Renal pelvis (tissue), 4 donors: Measurements from ENCODE around the gene SCAF1. TPM values are rescaled to one million over a fixed set of nuclear protein-coding genes. Genes with fewer than 3 reads are reported as not detected.

ENCODE experiments used
- DNase-seq: peaks from one replicate; pipeline ENCODE4 v3.0.0-alpha.2; 2013
- polyA plus RNA-seq, 3 donors: library from polyadenylated mRNA; unstranded; fragments of 120-200 nt; gene quantifications; one replicate each; pipeline ENCODE4 v1.2.1, GENCODE V29; 2013; ENCODE audit not compliant: insufficient read length in 3 of 3

SCAF1 gene
- polyA plus RNA-seq, 3 donors: 36.6 to 45.7 (median 45.0) TPM

DNA sequence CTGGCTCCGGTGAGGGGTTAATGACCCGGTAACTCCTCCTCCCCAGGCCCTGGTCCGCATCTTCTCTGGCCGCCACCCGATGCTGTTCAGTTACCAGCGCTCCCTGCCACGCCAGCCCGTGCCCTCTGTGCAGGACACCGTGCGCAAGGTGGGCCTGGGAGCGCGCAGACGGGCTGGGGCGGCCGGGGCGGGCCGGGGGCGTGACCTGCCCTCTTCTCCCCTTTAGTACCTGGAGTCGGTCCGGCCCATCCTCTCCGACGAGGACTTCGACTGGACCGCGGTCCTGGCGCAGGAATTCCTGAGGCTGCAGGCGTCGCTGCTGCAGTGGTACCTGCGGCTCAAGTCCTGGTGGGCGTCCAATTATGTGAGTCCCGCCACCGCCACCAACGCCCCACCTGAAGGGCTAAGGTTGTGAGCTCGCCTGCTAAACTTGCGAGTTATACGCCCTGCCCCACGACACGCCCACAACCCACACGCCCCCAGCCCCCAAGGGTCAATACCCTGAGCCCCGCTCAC is 59.3 kb downstream of the SCAF1 start:
- DNase-seq: no peak

DNA sequence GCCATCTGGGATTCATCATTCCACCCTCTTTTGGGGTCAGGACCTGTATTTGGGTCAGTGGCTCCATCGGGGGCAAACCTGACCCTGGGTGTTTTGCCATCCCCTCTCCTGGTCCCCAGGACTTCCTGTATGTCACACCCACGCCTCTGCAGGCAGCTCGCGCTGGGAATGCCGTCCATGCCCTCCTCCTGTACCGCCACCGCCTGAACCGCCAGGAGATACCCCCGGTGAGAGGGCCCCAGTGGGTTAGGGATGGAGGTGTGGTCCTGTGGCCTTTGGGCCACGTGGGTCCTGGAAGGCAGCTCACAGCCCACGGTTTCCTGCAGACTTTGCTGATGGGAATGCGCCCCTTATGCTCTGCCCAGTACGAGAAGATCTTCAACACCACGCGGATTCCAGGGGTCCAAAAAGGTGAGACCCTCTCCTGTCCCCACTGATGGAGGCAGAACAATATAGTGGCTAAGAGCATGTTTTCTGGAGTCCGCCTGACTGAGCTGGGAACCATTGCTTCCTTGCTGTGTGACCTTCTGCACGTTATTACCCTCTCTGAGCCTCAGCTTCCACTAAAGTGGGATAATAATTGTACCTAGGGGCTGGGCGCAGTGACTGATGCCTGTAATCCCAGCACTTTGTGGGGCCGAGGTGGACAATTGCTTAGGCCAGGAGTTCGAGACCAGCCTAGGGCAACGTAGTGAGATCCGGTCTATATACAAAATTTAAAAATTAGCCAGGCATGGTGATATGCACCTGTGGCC is 63.1 kb downstream of the SCAF1 start:
- DNase-seq: no peak

DNA sequence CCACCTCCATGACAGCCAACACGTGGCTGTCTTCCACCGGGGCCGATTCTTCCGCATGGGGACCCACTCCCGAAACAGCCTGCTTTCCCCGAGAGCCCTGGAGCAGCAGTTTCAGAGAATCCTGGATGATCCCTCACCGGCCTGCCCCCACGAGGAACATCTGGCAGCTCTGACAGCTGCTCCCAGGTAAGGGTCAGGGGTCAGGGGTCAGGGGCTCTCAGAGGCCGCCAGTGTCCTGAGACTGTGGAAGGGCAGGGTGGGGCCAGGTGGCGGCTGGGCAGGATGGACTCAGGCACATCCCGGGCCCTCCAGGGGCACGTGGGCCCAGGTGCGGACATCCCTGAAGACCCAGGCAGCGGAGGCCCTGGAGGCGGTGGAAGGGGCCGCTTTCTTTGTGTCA is 63.9 kb downstream of the SCAF1 start:
- no peak for DNase-seq

Other genes with a start within 250 kb of the SCAF1 start
- not detected for gene PTH2, start 218.8 kb upstream of the SCAF1 start, polyA plus RNA-seq
- gene GFY, start 216.8 kb upstream of the SCAF1 start, polyA plus RNA-seq: not detected
- gene SLC17A7, start 200.7 kb upstream of the SCAF1 start, polyA plus RNA-seq: under 1 TPM; 0.28 to 0.62 (median 0.55) TPM
- gene PIH1D1, start 190.4 kb upstream of the SCAF1 start, polyA plus RNA-seq: 100 to 1,000 TPM in 1 of 3 donors, 10 to 100 TPM in 2; 92.0 to 101 (median 99.4) TPM
- gene ALDH16A1, start 189.0 kb upstream of the SCAF1 start, polyA plus RNA-seq: 10 to 100 TPM; 19.2 to 33.0 (median 26.3) TPM
- gene FLT3LG, start 168.0 kb upstream of the SCAF1 start, polyA plus RNA-seq: 1 to 10 TPM; 3.1 to 5.1 (median 5.1) TPM
- 1,000 to 10,000 TPM; 2,758 to 3,345 (median 3,013) TPM for gene RPL13A, start 154.6 kb upstream of the SCAF1 start, polyA plus RNA-seq
- gene RPS11, start 145.8 kb upstream of the SCAF1 start, polyA plus RNA-seq: 1,000 to 10,000 TPM; 2,501 to 3,013 (median 2,811) TPM
- gene FCGRT, start 129.5 kb upstream of the SCAF1 start, polyA plus RNA-seq: 100 to 1,000 TPM; 291 to 328 (median 294) TPM
- 10 to 100 TPM; 21.3 to 22.4 (median 21.7) TPM for gene RCN3, start 114.2 kb upstream of the SCAF1 start, polyA plus RNA-seq
- 10 to 100 TPM; 69.3 to 81.1 (median 79.5) TPM for gene NOSIP, start 61.7 kb upstream of the SCAF1 start, polyA plus RNA-seq
- 1 to 10 TPM; 6.5 to 8.2 (median 7.7) TPM for gene PRRG2, start 60.9 kb upstream of the SCAF1 start, polyA plus RNA-seq
- 10 to 100 TPM; 24.2 to 34.2 (median 29.2) TPM for gene PRR12, start 51.0 kb upstream of the SCAF1 start, polyA plus RNA-seq
- 10 to 100 TPM; 25.8 to 31.9 (median 31.6) TPM for gene RRAS, start 2.1 kb upstream of the SCAF1 start, polyA plus RNA-seq
- gene IRF3, start 23.6 kb downstream of the SCAF1 start, polyA plus RNA-seq: 10 to 100 TPM; 55.6 to 74.3 (median 68.3) TPM
- gene BCL2L12, start 23.7 kb downstream of the SCAF1 start, polyA plus RNA-seq: 10 to 100 TPM; 30.7 to 39.6 (median 31.5) TPM
- 100 to 1,000 TPM; 239 to 257 (median 241) TPM for gene PRMT1, start 35.1 kb downstream of the SCAF1 start, polyA plus RNA-seq
- 1 to 10 TPM; 1.3 to 2.3 (median 2.1) TPM for gene ADM5, start 47.4 kb downstream of the SCAF1 start, polyA plus RNA-seq
- 10 to 100 TPM; 11.2 to 13.6 (median 11.6) TPM for gene CPT1C, start 48.9 kb downstream of the SCAF1 start, polyA plus RNA-seq
- under 1 TPM in 2 of 3 donors, not detected in 1; 0.06 to 0.16 TPM for gene TSKS, start 121.1 kb downstream of the SCAF1 start, polyA plus RNA-seq
- gene AP2A1, start 124.8 kb downstream of the SCAF1 start, polyA plus RNA-seq: 10 to 100 TPM; 58.7 to 71.5 (median 68.4) TPM
- 10 to 100 TPM; 35.3 to 45.3 (median 42.9) TPM for gene FUZ, start 171.1 kb downstream of the SCAF1 start, polyA plus RNA-seq
- gene MED25, start 176.1 kb downstream of the SCAF1 start, polyA plus RNA-seq: 10 to 100 TPM; 70.0 to 77.3 (median 75.0) TPM
- 100 to 1,000 TPM; 351 to 386 (median 360) TPM for gene PTOV1, start 208.9 kb downstream of the SCAF1 start, polyA plus RNA-seq
- 10 to 100 TPM; 57.0 to 83.3 (median 81.4) TPM for gene PNKP, start 225.4 kb downstream of the SCAF1 start, polyA plus RNA-seq
- 10 to 100 TPM; 36.1 to 46.8 (median 42.8) TPM for gene AKT1S1, start 235.1 kb downstream of the SCAF1 start, polyA plus RNA-seq
- gene TBC1D17, start 235.5 kb downstream of the SCAF1 start, polyA plus RNA-seq: 10 to 100 TPM; 48.3 to 64.2 (median 61.1) TPM